Panc1 (cell line): ENCODE results near the gene SRXN1.

Experiments used
- POLR2AphosphoS5 ChIP-seq: IDR thresholded peaks from 2 replicates; pipeline ENCODE4 v1.6.1; 2012; ENCODE audit warnings: mild to moderate bottlenecking, low read depth, low read length, moderate library complexity
- TF ChIP-seq, protein P1 (sequence below), 2 experiments: IDR thresholded peaks; 2 replicates each; pipeline ENCODE4 v1.6.1; 2011 to 2012; ENCODE audit warnings: low read depth in 2 of 2, control low read depth in 1 of 2, low read length in 1 of 2, mild to moderate bottlenecking in 1 of 2, moderate library complexity in 1 of 2; ENCODE audit not compliant: insufficient read depth in 1 of 2
- TF ChIP-seq, protein P2 (sequence below): fragments of 450-650 bp; IDR thresholded peaks from 2 replicates; pipeline ENCODE4 v1.5.1; 2017; ENCODE audit warnings: mild to moderate bottlenecking

DNA sequence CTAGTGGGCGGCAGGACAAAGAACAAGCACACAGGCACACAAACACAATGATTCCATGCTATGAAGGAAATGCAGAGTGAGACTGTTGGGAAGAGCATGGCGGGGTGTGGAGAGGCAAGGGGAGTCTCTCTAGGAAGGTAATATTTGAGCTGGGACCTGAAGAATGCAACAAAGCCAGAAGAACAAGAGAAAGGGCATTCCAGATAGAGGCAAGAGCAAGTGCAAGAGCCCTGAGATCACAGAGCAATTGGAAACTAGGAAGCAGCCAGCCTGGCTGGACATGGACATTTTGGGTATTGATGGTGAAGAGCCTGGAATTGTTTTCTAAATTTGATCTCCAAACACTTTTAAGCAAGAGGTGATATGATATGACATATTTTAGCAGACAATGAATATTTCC lies 15.4 kb downstream of the SRXN1 start:
- TF ChIP-seq, protein P1, sequence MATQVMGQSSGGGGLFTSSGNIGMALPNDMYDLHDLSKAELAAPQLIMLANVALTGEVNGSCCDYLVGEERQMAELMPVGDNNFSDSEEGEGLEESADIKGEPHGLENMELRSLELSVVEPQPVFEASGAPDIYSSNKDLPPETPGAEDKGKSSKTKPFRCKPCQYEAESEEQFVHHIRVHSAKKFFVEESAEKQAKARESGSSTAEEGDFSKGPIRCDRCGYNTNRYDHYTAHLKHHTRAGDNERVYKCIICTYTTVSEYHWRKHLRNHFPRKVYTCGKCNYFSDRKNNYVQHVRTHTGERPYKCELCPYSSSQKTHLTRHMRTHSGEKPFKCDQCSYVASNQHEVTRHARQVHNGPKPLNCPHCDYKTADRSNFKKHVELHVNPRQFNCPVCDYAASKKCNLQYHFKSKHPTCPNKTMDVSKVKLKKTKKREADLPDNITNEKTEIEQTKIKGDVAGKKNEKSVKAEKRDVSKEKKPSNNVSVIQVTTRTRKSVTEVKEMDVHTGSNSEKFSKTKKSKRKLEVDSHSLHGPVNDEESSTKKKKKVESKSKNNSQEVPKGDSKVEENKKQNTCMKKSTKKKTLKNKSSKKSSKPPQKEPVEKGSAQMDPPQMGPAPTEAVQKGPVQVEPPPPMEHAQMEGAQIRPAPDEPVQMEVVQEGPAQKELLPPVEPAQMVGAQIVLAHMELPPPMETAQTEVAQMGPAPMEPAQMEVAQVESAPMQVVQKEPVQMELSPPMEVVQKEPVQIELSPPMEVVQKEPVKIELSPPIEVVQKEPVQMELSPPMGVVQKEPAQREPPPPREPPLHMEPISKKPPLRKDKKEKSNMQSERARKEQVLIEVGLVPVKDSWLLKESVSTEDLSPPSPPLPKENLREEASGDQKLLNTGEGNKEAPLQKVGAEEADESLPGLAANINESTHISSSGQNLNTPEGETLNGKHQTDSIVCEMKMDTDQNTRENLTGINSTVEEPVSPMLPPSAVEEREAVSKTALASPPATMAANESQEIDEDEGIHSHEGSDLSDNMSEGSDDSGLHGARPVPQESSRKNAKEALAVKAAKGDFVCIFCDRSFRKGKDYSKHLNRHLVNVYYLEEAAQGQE (IDR thresholded peaks at IDR 0.05; ENCODE audit: insufficient read depth in 1 of 2, low read depth in 2 of 2, low read length in 1 of 2): no peak
- TF ChIP-seq, protein P2, sequence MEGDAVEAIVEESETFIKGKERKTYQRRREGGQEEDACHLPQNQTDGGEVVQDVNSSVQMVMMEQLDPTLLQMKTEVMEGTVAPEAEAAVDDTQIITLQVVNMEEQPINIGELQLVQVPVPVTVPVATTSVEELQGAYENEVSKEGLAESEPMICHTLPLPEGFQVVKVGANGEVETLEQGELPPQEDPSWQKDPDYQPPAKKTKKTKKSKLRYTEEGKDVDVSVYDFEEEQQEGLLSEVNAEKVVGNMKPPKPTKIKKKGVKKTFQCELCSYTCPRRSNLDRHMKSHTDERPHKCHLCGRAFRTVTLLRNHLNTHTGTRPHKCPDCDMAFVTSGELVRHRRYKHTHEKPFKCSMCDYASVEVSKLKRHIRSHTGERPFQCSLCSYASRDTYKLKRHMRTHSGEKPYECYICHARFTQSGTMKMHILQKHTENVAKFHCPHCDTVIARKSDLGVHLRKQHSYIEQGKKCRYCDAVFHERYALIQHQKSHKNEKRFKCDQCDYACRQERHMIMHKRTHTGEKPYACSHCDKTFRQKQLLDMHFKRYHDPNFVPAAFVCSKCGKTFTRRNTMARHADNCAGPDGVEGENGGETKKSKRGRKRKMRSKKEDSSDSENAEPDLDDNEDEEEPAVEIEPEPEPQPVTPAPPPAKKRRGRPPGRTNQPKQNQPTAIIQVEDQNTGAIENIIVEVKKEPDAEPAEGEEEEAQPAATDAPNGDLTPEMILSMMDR: no peak
- no peak for TF ChIP-seq POLR2AphosphoS5
